ENCODE data around the gene HSD17B1. TPM values are rescaled to one million over a fixed set of nuclear protein-coding genes. Genes with fewer than 3 reads are reported as not detected.

Gene HSD17B1
- total and polyA plus RNA-seq, 8 donors = 0.32 to 3.5 (median 0.91) TPM

- no peaks in the 10 kb centered on the region for H3K36me3 ChIP-seq
- H3K4me1 ChIP-seq = peaks cover 6 to 20% (median 8%) of the 10 kb centered on the region in 3 donors
- no peak overlapping the region for H3K4me3 ChIP-seq
- intact Hi-C loops (cut with DNase I) = loop anchor here in 2 of 3 donors (5.0 to 10.0 kb wide), 2 partner anchors 95 to 208 kb away; no protein-coding TSS in a partner anchor
- no peaks in the 10 kb centered on the region for H3K9me3 ChIP-seq
- FAIRE-seq (no peak), DNase-seq (no peak), ATAC-seq (no peak)
- no peak for TF ChIP-seq CTCF (IDR thresholded peaks at IDR 0.05)
- WGBS, 2 donors = 79 to 86% methylated on average over 9 of the region's 9 CpGs
- H3K27me3 ChIP-seq = no peaks in the 10 kb centered on the region
- peak overlapping the region in 1 of 4 donors; percentile 16 for H3K27ac ChIP-seq
These were observed 30.4 kb upstream of the HSD17B1 start for GRCh38 chr17:42522263-42522790.

- TF ChIP-seq CTCF (IDR thresholded peaks at IDR 0.05) = no peak
- FAIRE-seq (no peak), DNase-seq (no peak), ATAC-seq (no peak)
- no peaks in the 10 kb centered on the region for H3K36me3 ChIP-seq
- intact Hi-C loops (cut with DNase I) = loop anchor here in 2 of 3 donors (5.0 to 10.0 kb wide), 2 partner anchors 96 to 208 kb away; no protein-coding TSS in a partner anchor
- no peaks in the 10 kb centered on the region for H3K27me3 ChIP-seq
- H3K4me3 ChIP-seq = no peak overlapping the region
- H3K9me3 ChIP-seq = no peaks in the 10 kb centered on the region
- no peak overlapping the region for H3K27ac ChIP-seq
- peaks cover 6 to 17% (median 8%) of the 10 kb centered on the region in 3 donors for H3K4me1 ChIP-seq
- WGBS, 2 donors = 92 to 95% methylated on average over 6 to 8 of the region's 8 CpGs
These were observed 29.9 kb upstream of the HSD17B1 start for GRCh38 chr17:42522798-42523278.

GRCh38 chr17:42525221-42525620, 27.5 kb upstream of the HSD17B1 start:
- peaks cover 5 to 6% (median 6%) of the 10 kb centered on the region in 3 donors for H3K4me1 ChIP-seq
- no peaks in the 10 kb centered on the region for H3K27me3 ChIP-seq
- FAIRE-seq = no peak
- no peak overlapping the region for H3K27ac ChIP-seq
- H3K36me3 ChIP-seq = no peaks in the 10 kb centered on the region
- intact Hi-C loops (cut with DNase I) = loop anchor here in 1 of 3 donors (10.0 kb wide), 1 partner anchor 210 kb away; no protein-coding TSS in a partner anchor
- no peak for TF ChIP-seq CTCF (IDR thresholded peaks at IDR 0.05)
- 84 to 87% methylated on average over 2 of the region's 2 CpGs for WGBS, 2 donors
- no peak overlapping the region for H3K4me3 ChIP-seq
- no peak for DNase-seq
- ATAC-seq = no peak
- no peaks in the 10 kb centered on the region for H3K9me3 ChIP-seq

- Histone ChIP-seq H3K4me1 (peaks cover 9 to 13% (median 10%) of the 10 kb centered on the region in 3 donors), H3K4me3 (no peak overlapping the region), H3K9me3 (no peaks in the 10 kb centered on the region), H3K27me3 (no peaks in the 10 kb centered on the region), H3K36me3 (no peaks in the 10 kb centered on the region), H3K27ac (no peak overlapping the region)
- TF ChIP-seq CTCF (IDR thresholded peaks at IDR 0.05) = no peak
- ATAC-seq (peak in 1 of 4 donors; percentile 14), DNase-seq (peak in 1 of 6 donors; percentile 7), FAIRE-seq (no peak)
- 66 to 77% methylated on average over 6 of the region's 6 CpGs for WGBS, 2 donors
- intact Hi-C loops (cut with DNase I) = loop anchor here in 1 of 3 donors (10.0 kb wide), 1 partner anchor 211 kb away; no protein-coding TSS in a partner anchor
These were observed 26.7 kb upstream of the HSD17B1 start for GRCh38 chr17:42526031-42526444.

- DNase-seq = no peak
- TF ChIP-seq CTCF (IDR thresholded peaks at IDR 0.05) = no peak
- Histone ChIP-seq H3K4me1 (peaks cover 9 to 21% (median 14%) of the 10 kb centered on the region in 3 donors), H3K36me3 (no peaks in the 10 kb centered on the region), H3K9me3 (no peaks in the 10 kb centered on the region), H3K4me3 (no peak overlapping the region), H3K27ac (no peak overlapping the region), H3K27me3 (no peaks in the 10 kb centered on the region)
- WGBS, 2 donors = 74% methylated on average over 6 of the region's 6 CpGs
- no peak for FAIRE-seq
- no peak for ATAC-seq
- intact Hi-C loops (cut with DNase I) = loop anchor here in 1 of 3 donors (10.0 kb wide), 1 partner anchor 213 kb away; no protein-coding TSS in a partner anchor
These were observed 24.8 kb upstream of the HSD17B1 start for GRCh38 chr17:42527932-42528331.

Measured in pancreas (tissue), 10 donors.